Brain pericyte (primary cell): ENCODE results near the gene LTA4H.

Experiments used
- DNase-seq: peaks from one replicate; pipeline ENCODE4 v3.0.0-alpha.2; 2012; ENCODE audit warnings: low read depth, low spot score

LTA4H gene

DNA sequence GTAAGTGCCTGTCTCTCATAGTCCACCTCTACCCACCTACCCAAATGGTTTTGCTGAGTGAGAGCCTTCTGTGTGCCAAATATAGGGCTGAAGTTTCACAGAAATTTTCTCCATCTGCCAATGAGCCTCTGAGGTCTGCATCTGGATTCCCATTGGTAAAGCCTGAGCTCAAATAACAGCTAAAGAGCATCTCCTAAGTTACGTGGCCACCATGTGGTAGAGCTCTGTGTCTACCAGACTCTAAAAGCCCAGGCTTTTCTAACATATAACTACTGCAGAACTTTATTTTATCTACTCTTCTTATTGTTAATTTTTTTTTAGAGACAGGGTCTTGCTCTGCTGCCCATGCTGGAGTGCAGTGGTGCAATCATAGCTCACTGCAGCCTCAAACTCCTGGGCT lies 76.3 kb downstream of the LTA4H start:
- DNase-seq: no peak

DNA sequence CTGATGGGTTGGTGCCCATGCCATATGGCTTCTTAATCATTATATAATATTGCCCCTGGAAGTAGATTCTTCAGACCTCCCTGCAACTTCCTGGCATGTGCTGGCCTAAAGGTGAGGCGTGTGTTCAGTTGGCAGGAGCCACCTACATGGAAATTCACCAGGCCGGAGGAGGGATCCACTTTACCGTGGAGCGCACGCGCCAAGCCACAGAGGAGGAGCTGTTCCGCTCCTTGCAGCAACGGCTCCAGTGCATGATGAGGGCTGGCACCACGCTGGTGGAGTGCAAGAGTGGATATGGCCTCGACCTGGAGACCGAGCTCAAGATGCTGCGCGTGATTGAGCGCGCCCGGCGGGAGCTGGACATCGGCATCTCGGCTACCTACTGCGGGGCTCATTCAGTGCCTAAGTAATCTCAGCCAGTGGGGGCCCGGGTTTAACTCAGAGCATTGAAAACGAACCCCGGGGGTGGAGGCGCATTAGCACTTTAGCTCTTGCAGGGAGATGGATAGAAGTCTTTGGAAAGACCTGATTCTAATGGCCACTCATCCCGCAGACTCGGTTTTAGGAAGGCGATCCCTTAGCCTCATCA lies 78.7 kb downstream of the LTA4H start:
- no peak for DNase-seq

DNA sequence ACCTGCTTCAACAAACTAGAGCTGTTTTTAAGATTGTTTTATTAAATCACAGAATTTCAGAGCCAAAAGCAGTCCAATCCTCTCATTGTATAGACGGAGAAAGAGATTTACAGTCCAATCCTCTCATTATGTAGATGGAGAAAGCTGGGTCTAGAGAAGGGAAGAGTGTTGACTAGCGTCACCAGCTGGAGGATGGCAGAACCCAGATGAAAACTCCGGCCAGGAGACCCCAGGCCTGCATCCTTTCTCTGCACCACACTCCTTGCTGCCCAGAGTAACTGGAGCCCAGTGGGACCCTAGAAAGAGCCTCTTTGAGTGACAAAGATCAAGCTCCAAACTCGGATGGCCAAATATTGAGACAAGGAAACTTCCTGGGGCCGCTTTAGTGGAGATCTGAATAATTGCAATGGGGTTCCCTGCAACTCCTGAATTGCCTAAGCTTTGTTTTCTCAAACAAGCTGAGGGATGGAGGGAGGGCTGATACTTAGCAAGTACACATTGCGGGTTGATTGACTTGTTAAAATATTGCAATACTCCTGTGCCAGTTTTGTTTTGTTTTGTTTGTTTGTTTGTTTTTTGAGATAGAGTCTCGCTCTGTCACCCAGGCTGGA lies 79.7 kb downstream of the LTA4H start:
- DNase-seq: no peak

DNA sequence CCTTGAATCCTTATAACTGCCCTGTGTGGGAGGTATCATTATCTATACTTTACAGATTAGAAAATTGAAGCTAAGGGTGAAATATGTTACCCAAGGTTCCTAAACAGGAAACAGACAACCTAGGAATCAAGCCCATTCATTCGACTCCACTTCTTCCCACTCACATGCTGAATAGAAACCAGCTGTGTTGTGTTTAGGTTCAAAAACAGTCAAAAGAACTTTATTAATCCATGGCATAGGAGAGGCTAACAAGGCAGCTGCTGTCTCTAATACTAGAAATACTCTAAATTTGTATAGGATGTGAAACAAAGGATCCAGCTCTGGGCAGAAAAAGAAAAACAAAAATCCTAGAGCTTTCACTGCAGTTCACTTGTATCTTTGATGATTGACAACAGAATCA lies 82.4 kb downstream of the LTA4H start:
- DNase-seq: no peak

DNA sequence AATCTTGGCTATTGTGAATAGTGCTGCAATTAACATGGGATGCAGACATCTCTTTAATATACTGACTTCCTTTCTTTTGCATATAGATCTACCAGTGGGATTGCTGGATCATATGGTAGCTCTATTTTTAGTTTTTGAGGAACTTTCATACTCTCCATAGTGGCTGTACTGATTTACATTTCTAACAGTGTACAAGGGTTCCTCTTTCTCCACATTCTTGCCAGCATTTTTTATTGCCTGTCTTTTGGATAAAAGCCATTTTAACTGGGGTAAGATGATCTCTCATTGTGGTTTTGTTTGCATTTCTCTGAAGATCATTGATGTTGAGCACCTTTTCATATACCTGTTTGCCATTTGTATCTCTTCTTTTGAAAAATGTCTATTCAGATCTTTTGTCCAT lies 83.9 kb downstream of the LTA4H start:
- no peak for DNase-seq
